ENCODE results near the gene SLC7A6. TPM values are rescaled to one million over a fixed set of nuclear protein-coding genes. Genes with fewer than 3 reads are reported as not detected.

The SLC7A6 gene
- total RNA-seq, 1 donor from 2014 or later = 10.5 TPM

GRCh38 chr16:68257251-68257905 lies 6.9 kb upstream of the SLC7A6 start:
- no peak for DNase-seq (ENCODE audit: low read depth in 2 of 2)

GRCh38 chr16:68257906-68258800 lies 6.2 kb upstream of the SLC7A6 start:
- peak in 1 of 2 donors; percentile 68 for DNase-seq (ENCODE audit: low read depth in 2 of 2)

DNA sequence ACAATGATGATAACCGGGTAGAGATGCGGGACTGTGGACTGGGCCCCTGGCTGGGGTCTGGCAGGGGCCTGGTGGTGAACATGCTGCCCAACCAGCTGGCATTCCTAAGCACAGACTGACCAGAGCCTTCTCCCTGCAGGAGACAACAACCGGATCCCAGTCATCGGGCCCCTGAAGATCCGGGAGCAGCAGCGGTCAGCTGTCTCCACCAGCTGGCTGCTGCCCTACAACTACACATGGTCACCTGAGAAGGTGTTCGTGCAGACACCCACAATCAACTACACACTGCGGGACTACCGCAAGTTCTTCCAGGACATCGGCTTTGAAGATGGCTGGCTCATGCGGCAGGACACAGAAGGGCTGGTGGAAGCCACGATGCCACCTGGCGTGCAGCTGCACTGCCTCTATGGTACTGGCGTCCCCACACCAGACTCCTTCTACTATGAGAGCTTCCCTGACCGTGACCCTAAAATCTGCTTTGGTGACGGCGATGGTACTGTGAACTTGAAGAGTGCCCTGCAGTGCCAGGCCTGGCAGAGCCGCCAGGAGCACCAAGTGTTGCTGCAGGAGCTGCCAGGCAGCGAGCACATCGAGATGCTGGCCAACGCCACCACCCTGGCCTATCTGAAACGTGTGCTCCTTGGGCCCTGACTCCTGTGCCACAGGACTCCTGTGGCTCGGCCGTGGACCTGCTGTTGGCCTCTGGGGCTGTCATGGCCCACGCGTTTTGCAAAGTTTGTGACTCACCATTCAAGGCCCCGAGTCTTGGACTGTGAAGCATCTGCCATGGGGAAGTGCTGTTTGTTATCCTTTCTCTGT lies 5.1 kb upstream of the SLC7A6 start:
- no peak for DNase-seq (ENCODE audit: low read depth in 2 of 2)

GRCh38 chr16:68263559-68264127 lies 683 bp upstream of the SLC7A6 start:
- no peak for DNase-seq (ENCODE audit: low read depth in 2 of 2)

DNA sequence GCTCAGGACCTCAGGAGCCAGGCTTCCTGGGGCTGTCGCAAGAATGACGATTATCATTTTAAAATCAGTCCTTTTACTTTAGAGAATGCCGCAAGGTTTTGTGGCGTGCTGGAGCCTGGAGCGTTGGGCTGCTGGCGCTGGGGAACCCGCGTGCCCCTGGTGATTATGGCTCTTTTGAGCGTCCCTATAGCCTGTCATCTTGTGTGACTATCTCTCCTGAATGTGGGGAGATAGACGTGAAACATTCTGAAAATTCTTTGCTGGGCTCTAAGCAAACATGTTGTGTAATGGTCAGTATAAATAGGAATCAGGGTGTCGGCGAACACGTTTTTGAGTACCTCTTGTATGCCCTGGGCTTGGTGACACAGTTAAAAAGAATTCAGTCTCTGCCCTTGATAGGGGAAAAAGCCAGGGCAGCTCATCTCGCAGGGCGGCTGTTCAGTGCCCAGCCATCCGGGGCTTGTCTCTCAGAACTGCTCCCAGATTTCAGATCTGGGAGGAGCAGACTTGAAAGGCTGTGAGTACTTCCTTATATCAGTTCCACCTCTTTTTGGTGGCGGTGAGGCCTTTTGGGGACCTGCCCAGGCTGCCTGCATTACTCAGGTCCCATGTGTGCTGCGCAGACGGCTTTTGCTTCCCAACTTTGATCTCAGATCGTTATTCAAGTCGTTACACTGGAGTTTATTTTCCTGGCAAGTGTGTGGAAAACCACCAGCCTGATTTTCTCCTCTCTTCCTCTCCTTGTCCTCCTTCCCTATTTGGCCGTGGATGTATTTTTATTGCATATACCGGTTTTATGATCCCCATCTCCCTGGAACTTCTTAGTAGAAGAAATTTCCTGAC lies 973 bp downstream of the SLC7A6 start:
- DNase-seq (ENCODE audit: low read depth in 2 of 2) = peak in 1 of 2 donors; percentile 53

DNA sequence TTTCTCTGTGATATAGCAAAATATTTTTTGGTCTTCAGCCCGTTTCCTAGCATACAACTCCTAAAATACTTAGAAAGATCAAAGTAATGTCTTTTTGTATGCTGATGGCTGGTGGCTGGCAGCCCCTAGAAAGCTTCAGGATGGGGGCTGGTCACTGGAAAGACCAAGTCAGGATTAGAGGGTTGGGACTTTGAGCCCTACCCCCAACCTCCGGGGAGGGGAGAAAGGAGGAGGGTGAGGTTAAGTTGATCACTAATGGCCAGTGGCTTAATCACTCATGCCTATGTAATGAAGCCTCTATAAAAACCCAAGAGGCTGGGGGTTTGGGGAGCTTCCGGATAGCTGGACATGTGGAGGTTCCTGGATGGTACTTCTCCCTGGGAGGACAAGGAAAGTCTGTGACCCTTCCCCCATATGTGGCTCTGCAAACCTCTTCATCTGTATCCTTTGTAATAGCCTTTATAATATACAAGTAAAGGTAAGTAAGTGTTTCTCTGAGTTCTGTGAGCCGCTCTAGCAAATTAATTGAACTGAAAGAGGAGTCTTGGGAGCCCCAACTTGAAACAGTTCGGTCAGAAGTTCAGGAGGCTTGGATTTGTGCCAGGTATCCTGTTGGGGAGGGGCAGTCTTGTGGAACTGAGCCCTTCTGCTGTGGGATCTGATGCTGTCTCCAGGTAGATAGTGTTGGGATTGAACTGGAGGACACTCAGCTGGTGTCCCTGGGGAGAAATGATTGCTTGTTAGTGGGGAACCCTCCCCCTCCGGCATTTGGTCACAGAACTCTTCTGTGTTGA lies 3.5 kb downstream of the SLC7A6 start:
- DNase-seq (ENCODE audit: low read depth in 2 of 2) = no peak

DNA sequence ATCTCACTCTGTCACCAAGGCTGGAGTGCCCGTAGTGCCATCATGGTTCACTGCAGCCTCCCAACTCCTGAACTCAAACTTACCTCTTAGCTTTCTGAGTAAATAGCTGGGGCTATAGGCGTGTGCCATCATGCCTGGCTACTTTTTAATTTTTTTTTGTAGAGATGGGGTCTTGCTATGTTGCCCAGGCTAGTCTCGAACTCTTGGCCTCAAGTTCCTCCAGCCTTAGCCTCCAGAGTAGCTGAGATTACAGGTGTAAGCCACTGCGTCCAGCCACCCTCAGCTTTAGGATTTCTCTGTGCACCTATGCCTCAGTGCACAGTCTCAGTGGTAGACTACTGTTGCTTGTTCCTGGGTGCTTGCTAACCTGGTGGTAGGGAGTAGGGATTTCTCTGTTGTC lies 5.5 kb downstream of the SLC7A6 start:
- no peak for DNase-seq (ENCODE audit: low read depth in 2 of 2)

DNA sequence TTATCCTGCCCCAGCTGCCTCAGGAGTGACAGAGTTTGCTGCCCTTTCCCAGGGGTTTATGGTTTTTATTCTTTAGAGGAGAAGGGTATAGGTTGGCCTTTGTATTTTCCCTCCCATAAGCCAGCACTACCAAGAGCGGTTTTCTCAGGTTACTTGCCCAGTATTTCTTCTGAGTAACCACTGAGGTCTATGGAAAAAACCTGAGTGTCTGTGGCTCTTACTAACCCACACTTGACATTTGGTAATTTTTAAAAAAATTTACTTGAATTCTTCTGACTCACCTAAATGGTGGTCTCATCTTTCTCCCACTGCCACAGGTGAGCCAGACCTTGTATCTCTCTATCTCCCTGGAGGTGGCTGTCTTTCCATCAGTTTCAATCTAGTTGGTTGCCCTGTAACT lies 6.0 kb downstream of the SLC7A6 start:
- DNase-seq (ENCODE audit: low read depth in 2 of 2) = no peak

- DNase-seq (ENCODE audit: low read depth in 2 of 2) = no peak
Observed at GRCh38 chr16:68272507-68273209, 8.3 kb downstream of the SLC7A6 start.

- no peak for DNase-seq (ENCODE audit: low read depth in 2 of 2)
Observed at GRCh38 chr16:68273459-68273858, 9.1 kb downstream of the SLC7A6 start.

DNA sequence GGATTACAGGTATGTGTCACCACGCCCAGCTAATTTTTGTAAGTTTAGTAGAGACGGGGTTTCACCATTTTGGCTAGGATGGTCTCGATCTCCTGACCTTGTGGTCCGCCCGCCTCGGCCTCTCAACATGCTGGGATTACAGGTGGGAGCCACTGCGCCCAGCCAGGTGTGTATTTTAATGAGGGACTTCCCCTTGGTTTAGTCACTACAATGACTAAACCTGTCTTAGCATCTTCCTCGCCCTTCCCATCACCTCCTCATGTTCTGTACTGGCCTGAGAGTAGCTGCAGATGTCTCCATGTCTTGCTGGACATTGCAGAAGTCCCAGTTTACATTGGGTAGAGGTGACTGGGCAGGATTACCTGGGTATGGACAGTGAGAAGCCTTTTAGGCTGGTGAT lies 9.6 kb downstream of the SLC7A6 start:
- no peak for DNase-seq (ENCODE audit: low read depth in 2 of 2)

DNA sequence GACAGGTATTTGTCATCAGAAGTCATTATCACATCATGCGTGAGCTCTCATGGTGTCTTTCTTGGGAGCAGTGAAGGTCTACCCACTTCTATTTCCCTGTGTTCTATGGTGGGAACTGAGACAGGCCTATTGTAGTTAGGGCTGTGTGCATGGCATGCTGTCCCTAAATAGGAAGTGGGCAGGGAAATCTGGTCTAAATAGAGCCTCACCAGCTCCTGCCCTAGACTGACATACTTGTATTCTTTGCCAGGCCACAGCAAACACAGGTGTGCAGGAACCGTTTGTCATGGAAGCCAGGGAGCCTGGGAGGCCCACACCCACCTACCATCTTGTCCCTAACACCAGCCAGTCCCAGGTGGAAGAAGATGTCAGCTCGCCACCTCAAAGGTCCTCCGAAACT lies 10.1 kb downstream of the SLC7A6 start:
- no peak for DNase-seq (ENCODE audit: low read depth in 2 of 2)

- no peak for DNase-seq (ENCODE audit: low read depth in 2 of 2)
Observed at GRCh38 chr16:68275611-68276191, 11.4 kb downstream of the SLC7A6 start.

GRCh38 chr16:68276223-68276622 lies 11.9 kb downstream of the SLC7A6 start:
- no peak for DNase-seq (ENCODE audit: low read depth in 2 of 2)

DNA sequence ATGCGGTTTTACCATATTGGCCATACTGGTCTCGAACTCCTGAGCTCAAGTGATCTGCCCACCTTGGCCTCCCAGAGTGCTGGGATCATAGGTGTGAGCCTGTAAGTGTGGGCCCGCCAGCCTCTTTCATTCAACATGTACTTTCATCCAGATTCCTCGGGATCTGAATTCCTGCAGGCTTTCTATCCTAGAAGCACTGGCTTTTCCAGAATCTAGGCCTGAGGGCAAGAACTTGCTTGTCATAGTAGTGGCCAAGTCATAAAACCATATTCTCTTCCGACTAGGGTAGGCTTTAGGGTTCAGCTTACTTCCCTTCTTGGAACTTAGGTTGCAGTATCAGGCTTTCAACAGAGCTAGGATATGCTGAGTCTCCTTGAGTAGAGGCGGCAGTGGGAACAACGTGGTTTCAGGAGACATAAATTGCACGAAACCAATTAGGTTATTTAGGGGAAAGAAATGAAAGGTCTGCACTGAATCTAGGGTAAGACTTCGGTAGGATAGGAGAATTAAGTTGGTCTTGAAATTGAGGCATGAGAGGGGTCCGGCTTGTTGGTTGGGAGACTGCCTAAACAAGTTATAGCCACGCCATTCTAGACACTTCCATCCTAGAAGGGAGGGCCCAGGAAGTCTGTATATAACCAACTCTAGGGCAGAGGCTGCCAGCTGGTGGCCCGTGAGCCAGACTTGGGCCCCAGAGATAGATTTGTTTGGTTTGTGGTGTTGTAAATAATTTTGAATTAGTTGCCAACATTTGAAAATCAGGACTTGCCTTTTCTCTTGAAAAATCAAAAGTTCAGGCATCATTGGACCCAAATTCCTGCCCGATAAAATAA lies 15.6 kb downstream of the SLC7A6 start:
- DNase-seq (ENCODE audit: low read depth in 2 of 2) = no peak

GRCh38 chr16:68281368-68282063 lies 17.2 kb downstream of the SLC7A6 start:
- no peak for DNase-seq (ENCODE audit: low read depth in 2 of 2)

- no peak for DNase-seq (ENCODE audit: low read depth in 2 of 2)
Observed at GRCh38 chr16:68282064-68282452, 17.7 kb downstream of the SLC7A6 start.

All from dermis microvascular lymphatic vessel endothelial cell (primary cell).